Stimulated activated naive B cell treated with anti-CD40 and anti-IgM and Interleukin-4, amounts not matched to agents 10 μg/mL and 1 μg/mL and 100 μg/mL, for 72 hours (primary cell): Measurements from ENCODE around the gene PBX3.

Experiments
- ATAC-seq, 2 donors: fragments of 150-1000 bp; cut with Tn5 transposase; replicated peaks; 2 replicates each; pipeline ENCODE4 v1.10.0; 2021; ENCODE audit warnings: moderate library complexity in 1 of 2
- DNase-seq: peaks from one replicate; pipeline ENCODE4 v3.0.0; 2021
- H3K27ac Mint-ChIP-seq: one replicate; pipeline ENCODE4 v1.8.0; 2022; ENCODE audit warnings: mild to moderate bottlenecking, mixed read lengths
- H3K27me3 Mint-ChIP-seq, 2 donors: one replicate each; pipeline ENCODE4 v1.8.0; 2022; ENCODE audit warnings: mixed read lengths in 2 of 2
- H3K36me3 Mint-ChIP-seq, 2 donors: one replicate each; pipeline ENCODE4 v1.8.0; 2022; ENCODE audit warnings: mixed read lengths in 2 of 2, mild to moderate bottlenecking in 1 of 2
- H3K4me1 Mint-ChIP-seq, 2 donors: one replicate each; pipeline ENCODE4 v1.8.0; 2022; ENCODE audit warnings: mixed read lengths in 2 of 2, mild to moderate bottlenecking in 1 of 2
- H3K4me3 Mint-ChIP-seq, 2 donors: one replicate each; pipeline ENCODE4 v1.8.0; 2022; ENCODE audit warnings: mild to moderate bottlenecking in 2 of 2, mixed read lengths in 2 of 2, moderate library complexity in 1 of 2
- H3K9me3 Mint-ChIP-seq, 2 donors: one replicate each; pipeline ENCODE4 v1.8.0; 2022; ENCODE audit warnings: mixed read lengths in 2 of 2, mild to moderate bottlenecking in 1 of 2

The PBX3 gene

DNA sequence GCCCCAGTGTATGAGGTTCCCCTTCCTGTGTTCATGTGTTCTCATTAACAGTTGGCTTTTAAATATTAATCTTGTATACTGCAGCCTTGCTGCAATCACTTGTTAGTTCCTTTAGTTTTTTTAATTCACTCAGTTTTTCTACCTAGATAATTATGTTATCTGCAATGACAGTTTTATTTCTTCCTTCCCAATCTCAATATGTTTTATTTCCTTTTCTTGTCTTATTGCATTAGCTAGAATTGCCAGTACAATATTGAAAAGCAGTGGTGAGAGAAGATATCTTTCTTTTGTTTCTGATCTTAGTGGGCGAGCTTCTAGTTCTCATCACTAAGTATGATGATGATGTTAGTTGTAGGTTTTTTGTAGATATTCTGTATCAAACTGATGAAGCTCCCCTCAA lies 232.2 kb downstream of the PBX3 start:
- Mint-ChIP-seq H3K36me3 (peaks cover 3% of the 10 kb centered on the region in 2 donors), H3K4me3 (no peak overlapping the region), H3K27ac (no peak overlapping the region), H3K4me1 (no peaks in the 10 kb centered on the region), H3K27me3 (peaks cover 8 to 30% of the 10 kb centered on the region in 2 donors), H3K9me3 (peaks cover 5 to 9% of the 10 kb centered on the region in 2 donors)
- DNase-seq, result no peak
- no peak for ATAC-seq

DNA sequence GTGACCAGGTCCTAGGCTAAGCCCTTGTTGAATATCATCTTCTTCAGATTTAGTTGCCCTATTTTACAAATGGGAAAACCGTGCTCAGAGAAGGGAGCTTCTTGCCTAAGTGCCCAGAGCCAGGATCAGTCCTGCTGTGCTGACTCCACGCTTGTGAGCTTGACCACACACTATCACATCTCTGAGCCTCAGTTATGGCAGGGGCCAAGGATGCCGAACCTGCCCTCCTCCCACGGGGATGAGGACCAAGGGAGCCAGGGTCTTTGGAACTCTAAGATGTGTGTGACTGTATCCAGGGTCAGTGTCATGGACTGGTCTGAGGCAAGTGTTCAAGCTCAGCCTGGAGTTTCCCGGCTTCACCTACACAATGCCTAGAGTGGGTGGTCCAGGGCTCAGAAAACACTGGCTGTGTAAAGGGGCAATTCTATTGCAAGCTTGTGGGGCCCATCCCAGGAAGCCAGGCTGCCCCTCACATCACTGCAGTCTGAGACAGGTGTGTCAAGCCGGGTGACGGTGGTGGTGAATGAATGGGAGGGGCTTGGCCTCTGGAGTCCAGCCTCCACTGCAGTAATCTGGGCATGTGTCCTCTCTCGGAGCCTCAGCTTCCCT lies 235.7 kb downstream of the PBX3 start:
- no peak overlapping the region for H3K27ac Mint-ChIP-seq

DNA sequence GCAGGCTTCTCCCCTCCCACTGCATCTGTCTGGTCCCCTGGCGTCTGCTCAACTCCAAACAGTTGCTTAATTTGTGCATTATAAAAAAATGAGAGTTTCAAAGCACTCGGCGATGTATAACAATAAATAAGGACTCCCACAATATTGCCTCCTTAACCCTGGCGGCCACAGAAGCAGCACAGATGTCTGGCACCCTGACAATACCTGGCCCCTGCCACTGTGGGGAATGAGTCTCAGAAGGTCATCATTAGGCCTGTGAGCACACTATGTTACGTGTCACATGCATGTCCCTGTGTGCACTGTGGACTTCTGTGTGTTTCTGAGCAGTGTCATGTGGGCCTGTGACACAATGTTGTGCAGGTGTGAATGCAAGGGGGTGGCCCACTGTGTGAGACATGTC lies 236.5 kb downstream of the PBX3 start:
- no peaks in the 10 kb centered on the region for H3K4me1 Mint-ChIP-seq
- no peak overlapping the region for H3K27ac Mint-ChIP-seq
- H3K9me3 Mint-ChIP-seq, result peaks cover 5 to 7% of the 10 kb centered on the region in 2 donors
- no peak for ATAC-seq
- DNase-seq, result no peak
- H3K4me3 Mint-ChIP-seq, result no peak overlapping the region
- no peaks in the 10 kb centered on the region for H3K36me3 Mint-ChIP-seq
- H3K27me3 Mint-ChIP-seq, result peaks cover 16 to 23% of the 10 kb centered on the region in 2 donors

More for the DNA sequence above, 235.7 kb downstream of the PBX3 start:
- Mint-ChIP-seq H3K27me3 (peaks cover 13 to 27% of the 10 kb centered on the region in 2 donors), H3K9me3 (peaks cover 7 to 10% of the 10 kb centered on the region in 2 donors), H3K4me3 (no peak overlapping the region), H3K36me3 (no peaks in the 10 kb centered on the region), H3K4me1 (no peaks in the 10 kb centered on the region)
- DNase-seq, result no peak
- ATAC-seq, result no peak

DNA sequence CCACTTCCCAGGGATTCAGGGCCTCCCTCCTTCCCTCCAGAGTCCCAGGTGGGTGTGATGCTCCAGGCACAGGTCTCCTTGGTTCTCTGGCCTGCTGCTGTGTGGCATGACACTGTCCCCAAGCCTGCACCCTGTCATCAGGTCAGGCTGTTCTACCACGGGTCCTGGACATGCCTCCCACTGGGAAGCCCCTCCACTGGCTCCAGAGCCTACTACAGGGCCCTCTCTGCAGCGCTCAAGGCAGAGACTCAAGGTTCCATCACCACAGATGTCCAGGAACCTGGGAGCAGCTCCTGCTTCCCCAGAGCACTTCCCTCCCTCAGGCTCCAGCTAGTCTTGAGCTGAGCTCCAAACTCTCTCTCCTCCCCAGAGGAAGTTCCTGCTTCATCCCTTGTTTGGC lies 237.3 kb downstream of the PBX3 start:
- Mint-ChIP-seq H3K36me3 (no peaks in the 10 kb centered on the region), H3K27ac (no peak overlapping the region), H3K27me3 (peaks cover 18 to 22% of the 10 kb centered on the region in 2 donors), H3K9me3 (peaks cover 4 to 6% of the 10 kb centered on the region in 2 donors), H3K4me1 (no peaks in the 10 kb centered on the region), H3K4me3 (no peak overlapping the region)
- no peak for ATAC-seq
- DNase-seq, result no peak

DNA sequence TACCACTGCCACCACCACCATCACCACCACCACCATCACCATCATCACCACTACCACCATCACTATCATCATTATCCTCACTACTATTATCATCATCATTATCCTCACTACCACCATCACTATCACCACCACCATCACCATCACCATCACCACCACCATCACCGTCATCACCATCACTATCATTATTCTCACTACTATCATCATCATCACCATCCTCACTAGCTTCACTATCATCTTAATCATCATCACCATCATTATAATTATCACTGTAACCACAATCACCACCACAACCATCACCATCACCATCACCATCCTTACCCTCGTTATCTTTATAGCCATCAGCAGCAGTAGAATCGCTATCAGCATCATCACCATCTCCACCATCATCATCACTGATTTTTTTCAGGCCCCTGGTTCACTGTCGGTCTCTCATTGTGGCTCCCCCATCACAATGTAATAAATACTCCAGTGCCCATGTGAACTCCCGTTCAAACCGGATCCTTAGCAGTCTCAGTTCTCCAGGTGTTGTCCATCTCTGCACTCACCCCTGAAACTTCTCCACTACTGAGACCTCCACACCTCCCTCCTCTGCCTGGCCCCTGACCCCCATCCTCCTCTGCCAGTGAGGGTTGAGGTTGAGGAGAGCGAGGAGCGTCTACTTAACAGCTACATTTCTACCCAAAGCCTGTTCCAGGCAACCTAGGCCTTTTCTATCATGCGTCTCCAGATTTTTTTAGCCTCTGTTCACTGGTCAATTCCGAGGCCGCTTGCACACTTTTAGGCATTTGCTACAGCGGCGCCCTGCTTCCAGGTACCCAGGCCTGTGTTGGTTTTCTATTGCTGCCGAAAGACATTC lies 238.2 kb downstream of the PBX3 start:
- Mint-ChIP-seq H3K36me3 (no peaks in the 10 kb centered on the region), H3K4me1 (no peaks in the 10 kb centered on the region), H3K9me3 (peaks cover 4 to 6% of the 10 kb centered on the region in 2 donors), H3K4me3 (no peak overlapping the region), H3K27ac (no peak overlapping the region), H3K27me3 (peaks cover 18 to 22% of the 10 kb centered on the region in 2 donors)
- no peak for DNase-seq
- no peak for ATAC-seq

DNA sequence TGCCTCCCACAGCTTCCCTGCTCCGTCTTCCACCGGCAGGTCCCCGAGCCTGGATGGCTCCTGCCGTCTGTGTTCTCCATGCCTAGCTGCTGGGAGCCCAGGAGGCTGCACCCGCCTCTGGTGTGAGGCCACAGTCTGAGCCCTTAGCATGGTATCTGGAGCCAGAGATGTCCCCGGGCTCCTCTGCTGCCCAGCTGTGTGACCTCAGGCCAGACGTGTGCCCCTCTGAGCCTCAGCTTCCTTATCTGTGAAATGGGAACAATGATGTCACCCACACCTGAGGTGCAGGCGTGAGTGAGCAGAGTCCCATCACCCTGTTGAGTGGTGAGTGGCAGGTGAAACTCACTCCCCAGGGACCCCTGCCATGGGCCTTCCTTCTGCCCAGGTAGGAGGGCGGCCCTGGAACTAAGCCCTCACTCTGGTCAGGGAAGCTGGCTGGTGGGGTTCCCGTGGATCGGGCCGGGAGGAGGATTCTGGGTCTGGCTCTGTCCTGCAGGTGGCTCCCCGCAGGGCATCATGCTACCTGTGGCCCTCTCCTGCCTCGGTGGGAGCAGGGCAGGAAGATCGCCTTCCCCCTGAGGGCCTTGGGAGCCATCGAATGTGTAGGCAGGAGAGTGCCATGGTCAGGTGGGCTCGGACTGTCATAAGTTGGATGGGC lies 239.0 kb downstream of the PBX3 start:
- no peak overlapping the region for H3K4me3 Mint-ChIP-seq
- no peak for DNase-seq

DNA sequence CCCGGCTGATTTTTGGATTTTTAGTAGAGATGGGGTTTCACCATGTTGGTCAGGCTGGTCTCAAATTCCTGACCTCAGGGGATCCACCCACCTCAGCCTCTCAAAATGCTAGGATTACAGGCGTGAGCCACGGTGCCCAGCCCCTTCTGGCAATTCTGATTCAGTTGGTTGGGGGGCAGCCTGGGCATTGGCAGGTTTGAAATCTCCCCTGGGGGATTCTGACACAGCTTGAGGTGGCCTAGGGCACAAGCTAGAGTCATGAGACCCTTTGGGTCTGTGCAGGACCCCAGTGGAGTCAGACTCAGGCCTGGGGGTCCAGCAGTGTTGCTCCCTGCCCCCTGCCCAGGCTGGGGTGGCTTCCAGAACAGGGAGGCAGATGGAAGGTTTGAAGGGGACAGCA lies 239.8 kb downstream of the PBX3 start:
- H3K9me3 Mint-ChIP-seq, result peaks cover 4 to 6% of the 10 kb centered on the region in 2 donors
- H3K4me1 Mint-ChIP-seq, result no peaks in the 10 kb centered on the region
- ATAC-seq (no peak), DNase-seq (no peak)
- no peak overlapping the region for H3K4me3 Mint-ChIP-seq
- H3K27me3 Mint-ChIP-seq, result peaks cover 17 to 18% of the 10 kb centered on the region in 2 donors
- no peak overlapping the region for H3K27ac Mint-ChIP-seq
- no peaks in the 10 kb centered on the region for H3K36me3 Mint-ChIP-seq

More for the DNA sequence above, 239.0 kb downstream of the PBX3 start:
- no peaks in the 10 kb centered on the region for H3K4me1 Mint-ChIP-seq
- H3K9me3 Mint-ChIP-seq, result peaks cover 4 to 6% of the 10 kb centered on the region in 2 donors
- no peak for ATAC-seq
- H3K27ac Mint-ChIP-seq, result no peak overlapping the region
- H3K36me3 Mint-ChIP-seq, result no peaks in the 10 kb centered on the region
- peaks cover 18 to 23% of the 10 kb centered on the region in 2 donors for H3K27me3 Mint-ChIP-seq

DNA sequence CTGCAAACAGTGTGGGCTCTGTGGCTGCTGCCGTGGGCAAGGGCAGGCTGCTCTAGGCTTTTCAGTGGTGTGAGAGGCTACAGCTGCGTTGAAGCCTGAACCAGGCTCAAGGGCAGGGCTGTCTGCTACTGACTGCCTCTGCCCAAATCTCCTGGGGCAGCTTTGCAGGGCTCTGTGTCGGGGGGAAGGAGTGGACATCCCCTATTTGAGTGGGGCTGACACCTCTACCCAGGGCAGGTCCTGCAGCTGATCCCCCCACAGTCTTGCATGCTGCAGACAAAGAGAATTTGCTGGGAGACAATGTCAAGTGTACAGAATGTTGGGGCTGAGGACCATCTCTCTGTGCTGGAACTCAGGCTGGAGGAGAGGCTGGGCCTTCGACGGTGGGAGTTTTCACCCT lies 240.2 kb downstream of the PBX3 start:
- Mint-ChIP-seq H3K36me3 (no peaks in the 10 kb centered on the region), H3K27ac (no peak overlapping the region), H3K27me3 (peaks cover 13 to 18% of the 10 kb centered on the region in 2 donors), H3K9me3 (peaks cover 4 to 6% of the 10 kb centered on the region in 2 donors), H3K4me3 (no peak overlapping the region), H3K4me1 (no peaks in the 10 kb centered on the region)
- ATAC-seq (no peak), DNase-seq (no peak)

DNA sequence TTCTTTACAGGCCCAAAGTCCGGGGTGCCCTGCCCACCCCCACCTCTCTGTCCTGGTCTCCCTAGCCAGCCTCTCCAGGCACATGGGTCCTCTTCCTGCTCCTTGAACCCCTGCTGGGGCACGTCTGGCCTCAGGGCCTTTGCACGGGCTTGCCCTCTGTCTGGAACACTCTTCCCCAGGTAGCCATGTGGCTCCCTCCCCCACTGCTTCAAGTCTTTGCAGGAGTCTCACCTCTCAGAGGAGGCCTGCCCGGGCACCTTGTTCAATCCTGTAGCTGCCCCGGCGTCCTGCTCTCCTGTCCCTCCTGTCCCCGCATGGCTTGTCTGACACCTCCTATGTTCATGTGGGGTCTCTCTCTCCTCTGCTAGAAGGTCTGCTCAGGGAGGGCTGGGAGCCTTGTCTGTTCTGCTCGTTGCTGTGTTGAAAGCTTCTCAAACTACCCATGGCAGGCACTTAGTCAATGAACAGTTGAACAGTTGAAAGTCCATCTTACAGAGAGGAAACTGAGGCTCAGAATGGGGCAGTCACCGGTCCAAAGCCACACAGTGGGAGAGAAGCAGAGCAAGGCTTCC lies 241.4 kb downstream of the PBX3 start:
- Mint-ChIP-seq H3K27me3 (peaks cover 8 to 16% of the 10 kb centered on the region in 2 donors), H3K4me3 (no peak overlapping the region), H3K36me3 (no peaks in the 10 kb centered on the region), H3K4me1 (no peaks in the 10 kb centered on the region), H3K9me3 (peaks cover 4 to 6% of the 10 kb centered on the region in 2 donors), H3K27ac (no peak overlapping the region)
- no peak for ATAC-seq
- DNase-seq, result no peak

DNA sequence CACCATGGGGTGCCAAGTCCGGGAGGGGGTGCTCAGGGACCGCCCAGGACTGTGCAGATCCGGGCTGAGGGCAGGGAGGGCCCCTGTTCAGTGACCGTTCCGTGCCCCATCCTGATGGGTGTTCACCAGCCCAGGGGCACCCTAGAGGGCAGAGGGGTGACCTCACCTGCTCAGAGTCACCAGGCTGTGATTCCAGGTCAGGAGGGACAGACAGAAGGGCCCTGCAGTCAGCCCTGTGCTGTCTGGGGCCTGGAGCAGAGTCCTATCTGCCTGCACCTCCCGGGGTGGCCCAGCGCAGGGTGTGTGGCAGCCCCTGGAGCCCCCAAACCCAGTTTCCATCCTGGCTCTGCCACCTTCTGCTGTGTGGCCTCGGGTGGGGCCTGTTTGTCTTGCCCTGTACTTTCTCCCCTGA lies 241.9 kb downstream of the PBX3 start:
- no peak for ATAC-seq
- no peaks in the 10 kb centered on the region for H3K4me1 Mint-ChIP-seq
- no peak overlapping the region for H3K27ac Mint-ChIP-seq
- no peak overlapping the region for H3K4me3 Mint-ChIP-seq
- peaks cover 3 to 11% of the 10 kb centered on the region in 2 donors for H3K27me3 Mint-ChIP-seq
- no peak for DNase-seq
- peaks cover 4 to 6% of the 10 kb centered on the region in 2 donors for H3K9me3 Mint-ChIP-seq
- H3K36me3 Mint-ChIP-seq, result no peaks in the 10 kb centered on the region

DNA sequence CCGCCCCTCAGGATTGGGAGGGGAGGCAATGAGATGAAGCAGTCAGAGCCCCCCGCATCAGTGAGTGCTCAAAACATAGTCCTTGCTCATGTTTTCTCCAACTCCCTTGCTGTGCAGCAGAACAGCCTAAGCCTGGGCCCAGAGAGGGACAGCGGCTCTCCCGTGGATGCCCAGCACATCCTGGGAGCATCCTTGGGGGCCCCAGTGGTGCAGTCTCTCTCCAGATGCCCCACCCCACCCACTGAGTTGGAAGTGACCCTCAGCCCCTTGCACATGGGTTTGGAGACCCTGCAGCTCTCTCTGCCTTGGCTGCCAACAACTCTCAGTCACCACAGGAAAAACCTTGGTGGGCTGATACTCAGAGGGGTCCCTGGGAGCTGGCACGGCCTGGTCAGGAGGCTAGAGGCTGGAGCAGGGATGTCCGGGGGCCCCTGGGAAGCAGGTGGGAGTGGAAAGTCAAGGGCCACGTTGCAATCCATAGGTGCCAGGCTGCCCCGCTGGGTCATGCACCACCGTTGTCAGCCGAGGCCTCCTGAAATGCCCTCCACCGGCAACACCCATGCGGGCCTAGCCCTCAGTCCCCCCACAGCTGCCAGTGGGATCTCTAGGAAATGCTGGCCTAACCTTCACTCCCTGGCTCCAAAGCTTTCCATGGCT lies 242.5 kb downstream of the PBX3 start:
- H3K27me3 Mint-ChIP-seq, result peaks cover 3 to 10% of the 10 kb centered on the region in 2 donors
- H3K4me3 Mint-ChIP-seq, result no peak overlapping the region
- no peaks in the 10 kb centered on the region for H3K4me1 Mint-ChIP-seq
- no peak overlapping the region for H3K27ac Mint-ChIP-seq
- ATAC-seq (no peak), DNase-seq (no peak)
- peaks cover 4 to 6% of the 10 kb centered on the region in 2 donors for H3K9me3 Mint-ChIP-seq
- no peaks in the 10 kb centered on the region for H3K36me3 Mint-ChIP-seq

DNA sequence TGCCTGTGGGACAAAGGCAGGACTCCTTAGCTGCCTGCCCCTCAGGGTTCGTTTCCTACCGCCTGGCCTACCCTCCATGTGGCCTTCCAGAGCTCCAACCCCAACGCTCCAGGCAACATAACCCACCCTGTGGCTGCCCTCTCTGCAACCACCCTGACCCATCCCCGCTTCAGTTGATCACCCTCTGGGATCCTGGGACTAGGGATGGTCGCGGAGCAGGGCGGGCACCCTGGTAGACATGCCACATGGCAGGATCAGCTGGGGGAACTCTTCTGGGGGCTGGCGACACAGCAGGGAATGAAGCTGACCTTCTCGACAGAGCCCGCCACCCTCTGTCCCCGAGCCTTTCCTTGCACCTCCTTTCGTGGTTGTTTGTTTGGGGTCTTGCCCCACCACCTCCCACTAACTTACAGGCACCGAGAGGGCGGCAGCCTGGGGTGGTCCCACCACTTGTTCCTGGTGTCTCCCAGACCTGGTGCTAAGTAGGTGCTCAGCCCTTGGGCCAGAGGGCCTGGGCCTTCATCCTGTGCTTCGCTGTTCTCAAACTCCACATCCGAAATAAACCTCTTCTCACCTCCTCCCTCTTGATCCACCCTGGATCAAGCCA lies 243.1 kb downstream of the PBX3 start:
- DNase-seq, result no peak
- no peaks in the 10 kb centered on the region for H3K4me1 Mint-ChIP-seq
- peaks cover 7 to 10% of the 10 kb centered on the region in 2 donors for H3K27me3 Mint-ChIP-seq

DNA sequence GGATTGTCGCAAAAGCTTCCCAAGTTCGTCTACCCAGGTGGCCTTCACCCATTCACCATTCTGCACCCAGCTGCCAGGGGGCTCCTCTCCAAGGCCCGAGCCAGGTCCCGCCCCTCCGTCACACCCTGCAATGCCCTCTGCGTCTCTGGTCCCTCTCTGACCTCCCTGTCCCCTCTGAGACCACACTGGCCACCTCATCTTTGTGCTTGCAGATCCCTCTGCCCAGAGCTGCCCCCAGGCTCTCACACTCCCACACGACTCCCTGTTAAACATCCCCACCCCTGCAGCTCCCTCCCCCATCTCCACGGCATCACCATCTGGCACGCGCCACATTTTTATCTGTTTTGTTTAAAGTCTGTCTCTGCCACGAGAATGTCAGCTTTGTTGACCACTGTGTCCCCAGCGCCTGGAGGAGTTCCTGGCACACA lies 243.6 kb downstream of the PBX3 start:
- Mint-ChIP-seq H3K4me1 (no peaks in the 10 kb centered on the region), H3K27ac (no peak overlapping the region), H3K36me3 (no peaks in the 10 kb centered on the region), H3K9me3 (no peaks in the 10 kb centered on the region), H3K27me3 (peaks cover 8 to 10% of the 10 kb centered on the region in 2 donors), H3K4me3 (no peak overlapping the region)
- DNase-seq (no peak), ATAC-seq (no peak)

More for the DNA sequence above, 243.1 kb downstream of the PBX3 start:
- Mint-ChIP-seq H3K36me3 (no peaks in the 10 kb centered on the region), H3K4me3 (no peak overlapping the region), H3K9me3 (peaks cover 0 to under 1% of the 10 kb centered on the region in 2 donors), H3K27ac (no peak overlapping the region)
- ATAC-seq, result no peak
